Measurements from ENCODE around the gene RTKN. TPM values are rescaled to one million over a fixed set of nuclear protein-coding genes. Genes with fewer than 3 reads are reported as not detected.

The RTKN gene
- total and polyA plus RNA-seq, 10 of the 15 experiments (the other 5 are each of a cell fraction or from before 2014, with no cell fraction given), result 0.50 to 12.3 (median 5.4) TPM

DNA sequence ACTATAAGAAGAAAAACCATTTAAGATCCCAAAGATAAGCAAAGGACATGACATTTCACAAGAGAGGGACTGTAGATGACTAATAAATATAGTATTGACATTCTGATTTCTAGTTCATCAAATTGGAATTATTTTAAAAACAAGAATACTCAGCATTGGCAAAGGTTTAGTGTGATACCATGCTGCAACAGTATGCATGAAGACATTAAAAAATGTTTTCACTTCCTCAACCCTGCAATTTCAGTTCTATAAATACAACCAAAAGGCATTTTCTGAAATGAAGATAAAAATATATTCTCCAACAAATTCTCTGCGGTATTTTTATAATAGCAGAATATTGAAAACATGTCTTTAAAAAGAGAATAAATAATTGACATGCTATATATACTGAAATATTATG lies 22.4 kb downstream of the RTKN start (continued):
- TF ChIP-seq, protein P1, sequence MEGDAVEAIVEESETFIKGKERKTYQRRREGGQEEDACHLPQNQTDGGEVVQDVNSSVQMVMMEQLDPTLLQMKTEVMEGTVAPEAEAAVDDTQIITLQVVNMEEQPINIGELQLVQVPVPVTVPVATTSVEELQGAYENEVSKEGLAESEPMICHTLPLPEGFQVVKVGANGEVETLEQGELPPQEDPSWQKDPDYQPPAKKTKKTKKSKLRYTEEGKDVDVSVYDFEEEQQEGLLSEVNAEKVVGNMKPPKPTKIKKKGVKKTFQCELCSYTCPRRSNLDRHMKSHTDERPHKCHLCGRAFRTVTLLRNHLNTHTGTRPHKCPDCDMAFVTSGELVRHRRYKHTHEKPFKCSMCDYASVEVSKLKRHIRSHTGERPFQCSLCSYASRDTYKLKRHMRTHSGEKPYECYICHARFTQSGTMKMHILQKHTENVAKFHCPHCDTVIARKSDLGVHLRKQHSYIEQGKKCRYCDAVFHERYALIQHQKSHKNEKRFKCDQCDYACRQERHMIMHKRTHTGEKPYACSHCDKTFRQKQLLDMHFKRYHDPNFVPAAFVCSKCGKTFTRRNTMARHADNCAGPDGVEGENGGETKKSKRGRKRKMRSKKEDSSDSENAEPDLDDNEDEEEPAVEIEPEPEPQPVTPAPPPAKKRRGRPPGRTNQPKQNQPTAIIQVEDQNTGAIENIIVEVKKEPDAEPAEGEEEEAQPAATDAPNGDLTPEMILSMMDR (IDR thresholded peaks at IDR 0.05 in 2 of 3, conservative IDR thresholded peaks at IDR 0.05 in 1 of 3; ENCODE audit: control insufficient read depth in 2 of 3, extremely low read depth in 1 of 3, insufficient read depth in 1 of 3, low read depth in 3 of 3, low read length in 3 of 3), result no peak
- TF ChIP-seq ZNF207 (IDR thresholded peaks at IDR 0.05; ENCODE audit: borderline replicate concordance), result no peak

GRCh38 chr2:74418312-74418711 lies 23.4 kb downstream of the RTKN start:
- Histone ChIP-seq H3K9me3 (replicated peaks; ENCODE audit: control insufficient read depth, insufficient read depth, low read length) (no peaks in the 10 kb centered on the region), H3K27me3 (replicated peaks in 1 of 2; ENCODE audit: control insufficient read depth in 2 of 2, insufficient read depth in 2 of 2, low read length in 1 of 2) (no peaks in the 10 kb centered on the region), H3K4me3 (no peak overlapping the region), H2AFZ (ENCODE audit: control insufficient read depth, low read depth, low read length) (no peak overlapping the region), H3K4me2 (ENCODE audit: control insufficient read depth, insufficient read depth) (no peak overlapping the region), H3K9ac (ENCODE audit: control insufficient read depth, insufficient read depth, low read length) (no peak overlapping the region), H4K20me1 (ENCODE audit: control insufficient read depth, insufficient read depth) (no peaks in the 10 kb centered on the region), H3K4me1 (ENCODE audit: control insufficient read depth, insufficient read depth, low read length) (peaks cover 49% of the 10 kb centered on the region), H3K79me2 (ENCODE audit: control insufficient read depth, insufficient read depth, low read length) (peaks cover 8% of the 10 kb centered on the region), H3K36me3 (ENCODE audit: control insufficient read depth in 2 of 2, insufficient read depth in 2 of 2, low read length in 1 of 2) (peaks cover 0 to 3% of the 10 kb centered on the region in 2 experiments; a peak in 1 of 4 replicates), H3K27ac (ENCODE audit: control insufficient read depth, insufficient read depth) (no peak overlapping the region)
- CTCF ChIA-PET, result interaction anchor here (1.4 kb wide), 1 partner anchor 26 kb away, joined by 8 read pairs; no protein-coding TSS in a partner anchor
- FAIRE-seq, result no peak
- no TSS peak for BruUV-seq (replicated peaks)
- 95% methylated on average over 27 of the region's 27 CpGs for WGBS (ENCODE audit: insufficient coverage, insufficient replicate concordance, low lambda C conversion rate, missing lambda C conversion rate)
- TF ChIP-seq RAD51 (IDR thresholded peaks at IDR 0.05) (no peak), MYB (IDR thresholded peaks at IDR 0.05; ENCODE audit: borderline replicate concordance, low read depth, low read length) (no peak), DPF2 (IDR thresholded peaks at IDR 0.05) (no peak), FOS (IDR thresholded peaks at IDR 0.05; ENCODE audit: borderline replicate concordance, extremely low read depth, insufficient read length) (no peak), RFX5 (IDR thresholded peaks at IDR 0.05; ENCODE audit: low read depth, low read length) (no peak), SMC3 (IDR thresholded peaks at IDR 0.05; ENCODE audit: borderline replicate concordance, low read length) (no peak), HDAC6 (IDR thresholded peaks at IDR 0.05; ENCODE audit: unreplicated experiment) (no peak)
- SMC1A ChIA-PET (ENCODE audit: uncharacterized antibody, unreplicated experiment), result interaction anchor here (0.6 to 3.0 kb wide), 3 partner anchors 13 to 172 kb away, joined by 3 to 14 read pairs (median 3); no protein-coding TSS in a partner anchor
- no peak for ATAC-seq
- in situ Hi-C loops (cut with MboI) (no loop called here), intact Hi-C loops (cut with micrococcal nuclease; ENCODE audit: unreplicated experiment) (no loop called here)
- POLR2A ChIA-PET, result interaction anchor here (0.6 to 1.8 kb wide), 2 partner anchors 36 to 405 kb away, joined by 4 to 6 read pairs; partner anchors contain the start of gene INO80B
- RAD21 ChIA-PET (ENCODE audit: unreplicated experiment), result no interaction called here
- no peak for DNase-seq (ENCODE audit: low read depth, low spot score)
